GM12873 (cell line): ENCODE data around the gene MYO1D.

ENCODE experiments used
- TF ChIP-seq, protein P1 (sequence below): IDR thresholded peaks from 2 replicates; pipeline ENCODE4 v1.5.1; 2012; ENCODE audit warnings: low read depth, mild to moderate bottlenecking, moderate library complexity, low read length, control low read depth; ENCODE audit not compliant: insufficient read depth; ENCODE audit errors: missing control alignments

MYO1D gene

DNA sequence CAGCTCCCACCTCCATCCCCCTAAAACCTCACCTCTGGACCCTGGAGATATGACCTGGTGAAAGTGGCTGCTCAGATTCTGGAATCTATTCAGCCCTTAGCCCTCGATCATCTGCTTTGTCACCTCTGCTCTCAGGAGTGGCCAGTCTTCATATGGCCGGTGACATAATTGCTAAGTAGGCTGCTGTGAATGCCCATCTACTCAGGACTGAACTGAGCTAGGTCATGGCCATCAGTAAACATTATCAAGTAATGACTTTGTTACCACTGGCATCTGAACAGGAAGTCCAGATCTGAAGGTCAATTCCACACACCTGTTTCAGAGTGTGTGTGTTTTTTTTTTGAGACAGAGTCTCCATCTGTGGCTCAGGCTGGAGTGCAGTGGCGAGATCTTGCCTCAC, 311.5 kb downstream of the MYO1D start:
- TF ChIP-seq, protein P1, sequence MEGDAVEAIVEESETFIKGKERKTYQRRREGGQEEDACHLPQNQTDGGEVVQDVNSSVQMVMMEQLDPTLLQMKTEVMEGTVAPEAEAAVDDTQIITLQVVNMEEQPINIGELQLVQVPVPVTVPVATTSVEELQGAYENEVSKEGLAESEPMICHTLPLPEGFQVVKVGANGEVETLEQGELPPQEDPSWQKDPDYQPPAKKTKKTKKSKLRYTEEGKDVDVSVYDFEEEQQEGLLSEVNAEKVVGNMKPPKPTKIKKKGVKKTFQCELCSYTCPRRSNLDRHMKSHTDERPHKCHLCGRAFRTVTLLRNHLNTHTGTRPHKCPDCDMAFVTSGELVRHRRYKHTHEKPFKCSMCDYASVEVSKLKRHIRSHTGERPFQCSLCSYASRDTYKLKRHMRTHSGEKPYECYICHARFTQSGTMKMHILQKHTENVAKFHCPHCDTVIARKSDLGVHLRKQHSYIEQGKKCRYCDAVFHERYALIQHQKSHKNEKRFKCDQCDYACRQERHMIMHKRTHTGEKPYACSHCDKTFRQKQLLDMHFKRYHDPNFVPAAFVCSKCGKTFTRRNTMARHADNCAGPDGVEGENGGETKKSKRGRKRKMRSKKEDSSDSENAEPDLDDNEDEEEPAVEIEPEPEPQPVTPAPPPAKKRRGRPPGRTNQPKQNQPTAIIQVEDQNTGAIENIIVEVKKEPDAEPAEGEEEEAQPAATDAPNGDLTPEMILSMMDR, result no peak

DNA sequence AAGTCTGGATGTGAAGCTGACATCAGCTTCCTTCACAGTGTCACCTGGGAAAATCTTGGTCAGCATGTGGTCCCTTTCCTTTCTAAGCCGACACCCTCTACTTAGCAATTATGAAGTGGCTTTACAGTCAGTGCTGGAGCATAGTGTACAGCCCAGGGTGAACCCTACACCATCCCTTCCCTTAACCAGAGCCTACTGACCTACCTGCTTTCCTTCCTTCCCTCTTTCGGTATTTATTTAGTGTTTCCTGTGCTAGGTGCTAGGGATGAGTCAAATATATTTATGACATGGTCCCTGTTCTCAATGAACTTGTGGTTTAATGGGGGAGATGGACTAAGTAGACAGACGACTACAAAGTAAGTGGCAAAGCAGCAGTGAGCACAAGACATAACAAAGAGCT, 312.6 kb downstream of the MYO1D start:
- TF ChIP-seq, protein P1, result no peak

DNA sequence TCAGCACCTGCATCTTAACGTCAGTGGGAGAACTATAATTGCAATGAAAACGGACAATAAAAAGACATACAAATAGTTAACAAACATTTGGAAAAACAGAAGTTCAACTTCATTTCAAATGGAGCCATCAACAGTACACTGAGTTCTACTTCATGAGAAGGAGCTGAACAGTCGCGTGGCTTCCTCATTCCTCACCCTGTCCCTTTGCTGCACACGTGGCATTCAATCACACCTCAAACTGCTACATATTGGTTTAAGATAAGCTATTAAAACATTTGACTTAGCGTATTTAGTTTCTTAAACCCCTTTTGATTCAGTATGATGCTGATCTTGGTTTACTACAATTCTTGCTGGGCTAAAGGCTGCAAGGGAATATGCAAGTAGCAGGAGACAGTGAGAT, 313.3 kb downstream of the MYO1D start:
- TF ChIP-seq, protein P1, result no peak

DNA sequence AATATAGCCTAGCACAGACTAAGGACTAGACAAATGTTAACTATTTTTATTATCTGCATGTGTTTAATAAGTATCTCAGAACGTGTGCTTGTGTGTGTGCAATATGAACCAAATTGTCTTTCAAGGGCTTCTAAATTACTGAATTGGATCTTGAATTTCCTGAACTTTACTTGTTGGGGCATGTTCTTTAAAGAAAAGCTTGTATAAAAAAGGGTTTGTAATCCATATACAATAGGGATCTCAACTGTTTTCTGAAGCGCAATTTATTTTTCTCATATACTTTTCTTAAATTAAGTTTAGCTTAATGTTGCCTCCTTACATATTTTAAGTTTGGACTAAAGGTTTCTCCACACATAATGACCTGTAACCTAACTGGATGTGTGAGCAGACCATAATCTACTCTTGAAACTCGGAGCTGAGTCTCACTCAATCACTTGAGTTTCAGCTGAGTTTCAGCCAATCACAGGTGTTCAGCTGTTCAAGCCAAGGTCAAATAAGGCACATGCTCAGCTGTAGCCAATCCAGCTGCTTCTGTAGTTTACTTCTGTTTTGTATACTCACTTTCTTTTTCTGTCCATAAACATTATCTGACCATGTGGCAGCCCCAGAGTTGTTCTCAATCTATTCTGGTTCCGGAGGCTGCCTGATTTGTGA, 317.8 kb downstream of the MYO1D start:
- TF ChIP-seq, protein P1, result no peak

DNA sequence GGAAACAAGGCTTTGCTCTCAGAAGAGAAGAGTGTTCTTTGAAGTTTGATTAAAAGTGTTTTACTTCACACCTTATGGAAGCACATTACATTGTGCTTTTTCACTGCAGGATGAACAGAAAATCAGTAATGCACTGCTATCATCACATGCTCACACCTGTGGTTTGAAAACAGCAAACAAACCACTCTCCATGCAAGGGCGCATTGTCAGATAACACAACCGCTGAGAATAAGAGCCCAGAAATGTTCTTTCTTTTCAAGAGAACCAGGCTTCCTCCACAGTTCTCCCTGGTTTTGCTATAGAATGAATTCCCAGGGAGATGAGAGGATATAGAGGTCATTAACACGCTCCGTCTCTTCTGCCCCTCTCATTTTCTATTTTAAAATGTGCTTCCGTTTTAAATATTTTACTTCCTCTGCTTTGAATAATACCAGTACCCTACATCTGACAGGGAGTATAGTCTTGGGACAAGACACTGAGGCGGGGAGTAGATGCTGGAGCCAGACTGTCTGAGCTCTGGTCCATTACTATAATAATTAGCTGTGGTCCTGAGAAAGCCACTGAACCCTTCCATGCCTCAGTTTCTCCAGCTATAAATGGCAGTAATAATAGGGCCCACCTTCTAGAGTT, 318.5 kb downstream of the MYO1D start:
- TF ChIP-seq, protein P1, result no peak

DNA sequence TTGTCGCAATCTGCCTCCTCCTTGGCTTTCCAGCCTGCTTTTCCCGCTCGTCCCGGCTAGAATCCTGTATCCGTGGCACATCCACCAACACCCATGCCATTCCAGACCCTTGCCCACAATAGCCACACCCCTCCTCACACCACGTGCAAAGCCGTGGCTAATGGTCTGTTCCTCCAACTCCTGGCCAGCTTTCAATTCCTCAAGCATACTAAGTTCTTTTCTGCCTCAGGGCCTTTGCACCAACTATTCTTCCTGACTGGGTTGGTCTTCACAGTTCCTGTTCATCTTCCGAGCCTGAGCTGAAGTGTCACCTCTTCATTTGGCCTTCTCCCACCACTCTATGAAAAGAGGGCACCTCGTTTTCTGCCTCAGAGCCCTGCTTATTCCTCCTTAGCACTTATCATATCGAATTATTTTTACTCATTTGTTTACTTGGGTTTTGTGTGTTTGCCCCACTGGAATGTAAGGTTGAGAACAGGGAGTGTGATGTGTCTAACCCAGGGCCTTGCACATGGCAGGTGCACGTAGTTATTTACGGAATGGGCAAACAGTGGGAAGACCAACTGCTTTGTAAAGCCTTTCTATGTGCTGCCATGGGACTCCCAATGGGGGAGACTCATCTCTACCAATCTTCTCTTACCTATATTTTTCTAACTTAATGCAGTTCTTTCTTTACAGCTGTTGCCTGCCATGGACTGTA, 321.2 kb downstream of the MYO1D start:
- TF ChIP-seq, protein P1, result no peak

DNA sequence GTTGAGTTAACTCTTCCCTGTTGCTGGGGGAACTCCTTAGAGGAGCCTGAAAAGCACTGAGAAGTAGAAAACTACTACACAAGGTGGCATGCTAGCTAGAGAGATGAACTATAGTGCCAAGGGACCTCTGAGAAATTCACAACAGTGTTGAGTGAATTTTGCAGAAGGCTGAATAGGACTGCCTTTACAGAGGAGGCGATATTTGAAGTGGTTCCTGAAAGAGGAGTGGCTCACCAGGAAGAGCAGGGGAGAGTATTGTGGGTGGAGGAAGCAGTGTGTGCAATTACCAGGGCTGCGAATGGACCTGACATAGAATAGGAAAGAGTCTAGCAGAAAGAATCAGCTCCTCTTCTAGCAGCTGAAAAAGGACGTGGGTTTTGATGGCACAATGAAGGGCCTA, 323.8 kb downstream of the MYO1D start:
- TF ChIP-seq, protein P1, result no peak
